OCI-LY1 (cell line): ENCODE data around the gene COG8.

ENCODE experiments used
- EZH2 ChIP-seq: fragments of 200-600 bp; sonication (generic), shearing (Covaris generic); IDR thresholded peaks from 2 replicates; pipeline ENCODE4 v1.8.0; 2017; ENCODE audit warnings: borderline replicate concordance, mixed run types, mild to moderate bottlenecking, antibody characterized with exemption, low read length, moderate library complexity, mixed read lengths
- TF ChIP-seq, protein P1 (sequence below): fragments of 200-600 bp; sonication (generic), shearing (Covaris generic); IDR thresholded peaks from 2 replicates; pipeline ENCODE4 v1.5.1; 2017; ENCODE audit warnings: mild to moderate bottlenecking, antibody characterized with exemption, low read length, moderate library complexity, mixed read lengths

DNA sequence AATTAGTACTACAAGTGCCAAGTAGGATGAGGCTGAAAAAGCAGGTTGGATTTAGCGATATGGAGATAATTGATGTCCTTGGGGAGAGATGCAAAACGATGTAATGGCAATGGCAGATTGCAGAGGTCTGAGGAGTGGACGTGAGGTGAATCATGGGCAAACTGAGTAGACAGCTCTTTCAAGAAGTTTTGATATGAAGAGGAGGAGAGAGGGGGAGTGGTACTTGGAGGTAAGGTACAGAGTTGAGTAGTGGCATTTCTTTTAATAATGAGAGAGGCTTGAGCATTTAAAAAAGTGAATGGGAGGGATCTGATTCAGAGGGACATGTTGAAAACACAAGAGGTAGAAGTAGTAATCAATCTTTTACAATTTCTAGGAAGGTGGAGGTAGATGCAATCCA is 46.0 kb downstream of the COG8 start:
- TF ChIP-seq, protein P1, sequence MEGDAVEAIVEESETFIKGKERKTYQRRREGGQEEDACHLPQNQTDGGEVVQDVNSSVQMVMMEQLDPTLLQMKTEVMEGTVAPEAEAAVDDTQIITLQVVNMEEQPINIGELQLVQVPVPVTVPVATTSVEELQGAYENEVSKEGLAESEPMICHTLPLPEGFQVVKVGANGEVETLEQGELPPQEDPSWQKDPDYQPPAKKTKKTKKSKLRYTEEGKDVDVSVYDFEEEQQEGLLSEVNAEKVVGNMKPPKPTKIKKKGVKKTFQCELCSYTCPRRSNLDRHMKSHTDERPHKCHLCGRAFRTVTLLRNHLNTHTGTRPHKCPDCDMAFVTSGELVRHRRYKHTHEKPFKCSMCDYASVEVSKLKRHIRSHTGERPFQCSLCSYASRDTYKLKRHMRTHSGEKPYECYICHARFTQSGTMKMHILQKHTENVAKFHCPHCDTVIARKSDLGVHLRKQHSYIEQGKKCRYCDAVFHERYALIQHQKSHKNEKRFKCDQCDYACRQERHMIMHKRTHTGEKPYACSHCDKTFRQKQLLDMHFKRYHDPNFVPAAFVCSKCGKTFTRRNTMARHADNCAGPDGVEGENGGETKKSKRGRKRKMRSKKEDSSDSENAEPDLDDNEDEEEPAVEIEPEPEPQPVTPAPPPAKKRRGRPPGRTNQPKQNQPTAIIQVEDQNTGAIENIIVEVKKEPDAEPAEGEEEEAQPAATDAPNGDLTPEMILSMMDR, result no peak
- no peak for TF ChIP-seq EZH2
